OCI-M1 (cell line): ENCODE data around the gene SPON1.
A peak's percentile ranks its signal among the peaks of the same experiment; 100 is the strongest.
"Not testable (repeated sequence)": the region's sequence is repeated elsewhere in the genome, so short reads cannot be mapped to it uniquely, and the experiment has no call there.

Experiments used
- DNase-seq: peaks from one replicate; lab custom pipeline; 2025; lab: John Stamatoyannopoulos, UW

The SPON1 gene

GRCh38 chr11:13962562-13963168 is at the start of gene SPON1:
Gene SPON1 (plus strand): TSS chr11:13962723. CDS start chr11:13962905, 182 bp downstream.
- DNase-seq: no peak

- DNase-seq: no peak
These were observed 45.3 kb upstream of the SPON1 start for GRCh38 chr11:13917264-13917663.

GRCh38 chr11:13917904-13918303 is 44.6 kb upstream of the SPON1 start:
- DNase-seq: no peak

- DNase-seq: no peak
These were observed 41.8 kb upstream of the SPON1 start for GRCh38 chr11:13920756-13921155.

- no peak for DNase-seq
These were observed 41.0 kb upstream of the SPON1 start for GRCh38 chr11:13921545-13921944.

GRCh38 chr11:13923182-13923581 is 39.3 kb upstream of the SPON1 start:
- DNase-seq: no peak

- no peak for DNase-seq
These were observed 38.5 kb upstream of the SPON1 start for GRCh38 chr11:13923716-13924650.

- peak; percentile 92 for DNase-seq
These were observed 37.7 kb upstream of the SPON1 start for GRCh38 chr11:13924801-13925327.

- DNase-seq: not testable (repeated sequence)
These were observed 36.2 kb upstream of the SPON1 start for GRCh38 chr11:13926366-13926765.

- no peak for DNase-seq
These were observed 35.5 kb upstream of the SPON1 start for GRCh38 chr11:13926981-13927380.

- no peak for DNase-seq
These were observed 35.0 kb upstream of the SPON1 start for GRCh38 chr11:13927481-13927880.

GRCh38 chr11:13928566-13929251 is 33.8 kb upstream of the SPON1 start:
- DNase-seq: peak; percentile 87

- DNase-seq: no peak
These were observed 33.1 kb upstream of the SPON1 start for GRCh38 chr11:13929395-13929891.

- no peak for DNase-seq
These were observed 31.2 kb upstream of the SPON1 start for GRCh38 chr11:13931356-13931755.

- not testable (repeated sequence) for DNase-seq
These were observed 25.4 kb upstream of the SPON1 start for GRCh38 chr11:13937154-13937553.

- DNase-seq: not testable (repeated sequence)
These were observed 23.7 kb upstream of the SPON1 start for GRCh38 chr11:13938829-13939228.

- no peak for DNase-seq
These were observed 22.3 kb upstream of the SPON1 start for GRCh38 chr11:13939961-13940906.

GRCh38 chr11:13940907-13941256 is 21.6 kb upstream of the SPON1 start:
- DNase-seq: no peak

- no peak for DNase-seq
These were observed 20.7 kb upstream of the SPON1 start for GRCh38 chr11:13941775-13942174.

- DNase-seq: no peak
These were observed 20.1 kb upstream of the SPON1 start for GRCh38 chr11:13942378-13942777.

GRCh38 chr11:13942971-13943381 is 19.5 kb upstream of the SPON1 start:
- DNase-seq: no peak
